Hepatocyte (in vitro differentiated cells): ENCODE data around the gene TBC1D17.

ENCODE experiments used
- EZH2 ChIP-seq: fragments of 200-600 bp; sonication (generic); IDR thresholded peaks from 2 replicates; pipeline ENCODE4 v1.6.1; 2016; ENCODE audit warnings: antibody characterized with exemption, mild to moderate bottlenecking, borderline replicate concordance
- EZH2phosphoT487 ChIP-seq: fragments of 200-600 bp; sonication (generic); IDR thresholded peaks from one replicate; pipeline ENCODE4 v1.6.1; 2018; ENCODE audit warnings: antibody characterized with exemption, mild to moderate bottlenecking, low read depth, moderate library complexity; ENCODE audit not compliant: unreplicated experiment, severe bottlenecking
- TF ChIP-seq, protein P1 (sequence below): fragments of 200-600 bp; sonication (generic); IDR thresholded peaks from 2 replicates; pipeline ENCODE4 v1.5.1; 2016; ENCODE audit warnings: antibody characterized with exemption, mild to moderate bottlenecking; ENCODE audit not compliant: poor library complexity

DNA sequence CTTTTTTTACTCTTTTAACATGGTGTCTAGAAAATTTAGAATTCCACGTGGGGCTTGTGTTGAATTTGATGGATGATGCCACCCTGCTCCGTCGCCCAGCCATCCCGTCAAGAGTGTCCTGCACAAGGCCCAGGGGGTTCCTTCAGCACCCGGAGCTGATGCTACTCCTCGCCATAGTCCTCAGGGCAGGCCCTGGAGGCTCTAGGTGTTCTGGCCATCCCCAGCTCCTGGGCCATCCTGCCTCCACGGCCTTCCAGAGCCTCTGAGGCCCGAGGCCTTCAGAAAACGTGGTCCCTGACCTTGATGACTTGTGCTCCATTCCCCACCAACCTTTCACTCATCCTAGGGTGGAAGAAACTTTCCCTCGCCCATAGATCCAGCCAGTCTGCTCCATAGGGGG lies 3.7 kb upstream of the TBC1D17 start:
- TF ChIP-seq, protein P1, sequence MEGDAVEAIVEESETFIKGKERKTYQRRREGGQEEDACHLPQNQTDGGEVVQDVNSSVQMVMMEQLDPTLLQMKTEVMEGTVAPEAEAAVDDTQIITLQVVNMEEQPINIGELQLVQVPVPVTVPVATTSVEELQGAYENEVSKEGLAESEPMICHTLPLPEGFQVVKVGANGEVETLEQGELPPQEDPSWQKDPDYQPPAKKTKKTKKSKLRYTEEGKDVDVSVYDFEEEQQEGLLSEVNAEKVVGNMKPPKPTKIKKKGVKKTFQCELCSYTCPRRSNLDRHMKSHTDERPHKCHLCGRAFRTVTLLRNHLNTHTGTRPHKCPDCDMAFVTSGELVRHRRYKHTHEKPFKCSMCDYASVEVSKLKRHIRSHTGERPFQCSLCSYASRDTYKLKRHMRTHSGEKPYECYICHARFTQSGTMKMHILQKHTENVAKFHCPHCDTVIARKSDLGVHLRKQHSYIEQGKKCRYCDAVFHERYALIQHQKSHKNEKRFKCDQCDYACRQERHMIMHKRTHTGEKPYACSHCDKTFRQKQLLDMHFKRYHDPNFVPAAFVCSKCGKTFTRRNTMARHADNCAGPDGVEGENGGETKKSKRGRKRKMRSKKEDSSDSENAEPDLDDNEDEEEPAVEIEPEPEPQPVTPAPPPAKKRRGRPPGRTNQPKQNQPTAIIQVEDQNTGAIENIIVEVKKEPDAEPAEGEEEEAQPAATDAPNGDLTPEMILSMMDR: no peak
- TF ChIP-seq EZH2phosphoT487 (no peak), EZH2 (no peak)
